GM12865 (cell line): ENCODE data around the gene CEACAM1.

Experiments used
- DNase-seq: peaks from one replicate; pipeline ENCODE4 v3.0.0; 2010; ENCODE audit warnings: low read depth
- H3K4me3 ChIP-seq: 2 replicates; pipeline ENCODE4 v1.5.1; 2011; ENCODE audit warnings: mild to moderate bottlenecking, low read depth, low read length, control low read depth
- CTCF ChIP-seq: IDR thresholded peaks from 2 replicates; pipeline ENCODE4 v1.5.1; 2011; ENCODE audit warnings: low read length, control low read depth, low read depth, inconsistent platforms; ENCODE audit not compliant: insufficient read depth; ENCODE audit errors: missing control alignments

The CEACAM1 gene

GRCh38 chr19:42477117-42477516 is 51.2 kb downstream of the CEACAM1 start:
- no peak overlapping the region for H3K4me3 ChIP-seq
- TF ChIP-seq CTCF, result no peak
- no peak for DNase-seq

GRCh38 chr19:42475366-42475765 is 52.9 kb downstream of the CEACAM1 start:
- no peak for TF ChIP-seq CTCF
- H3K4me3 ChIP-seq, result no peak overlapping the region
- no peak for DNase-seq

DNA sequence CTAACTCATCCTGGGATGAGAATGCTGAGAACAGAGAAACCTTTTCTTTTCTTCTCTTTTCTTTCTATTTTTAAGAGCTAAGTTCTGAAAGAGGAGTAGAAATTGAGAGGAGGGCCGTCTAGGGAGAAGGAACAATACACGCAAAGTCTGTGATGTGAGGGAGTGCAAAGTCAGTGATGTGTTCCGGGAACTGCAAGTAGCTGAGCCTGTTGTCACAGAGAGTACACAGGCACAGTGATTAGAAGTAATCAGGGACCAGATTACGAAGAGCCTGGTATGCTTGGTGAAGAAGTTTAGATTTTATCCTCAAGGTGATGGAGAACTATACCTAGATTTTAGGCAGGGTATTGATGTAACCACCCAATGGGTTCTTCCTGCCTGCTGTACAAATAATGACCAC is 53.5 kb downstream of the CEACAM1 start:
- DNase-seq, result no peak
- H3K4me3 ChIP-seq, result no peak overlapping the region
- TF ChIP-seq CTCF, result no peak

GRCh38 chr19:42473686-42474085 is 54.6 kb downstream of the CEACAM1 start:
- no peak overlapping the region for H3K4me3 ChIP-seq
- TF ChIP-seq CTCF, result no peak
- no peak for DNase-seq

GRCh38 chr19:42472402-42473147 is 55.7 kb downstream of the CEACAM1 start:
- no peak for TF ChIP-seq CTCF
- no peak overlapping the region for H3K4me3 ChIP-seq
- DNase-seq, result no peak

GRCh38 chr19:42471554-42472249 is 56.6 kb downstream of the CEACAM1 start:
- no peak overlapping the region for H3K4me3 ChIP-seq
- no peak for TF ChIP-seq CTCF
- DNase-seq, result no peak
